Activated CD4-positive, alpha-beta T cell treated with anti-CD3 and anti-CD28 coated beads for 24 hours (primary cell): Measurements from ENCODE around the gene RBCK1.
A peak's percentile ranks its signal among the peaks of the same experiment; 100 is the strongest.
"Not testable (repeated sequence)": the region's sequence is repeated elsewhere in the genome, so short reads cannot be mapped to it uniquely, and the experiment has no call there.

Source experiments
- DNase-seq, 2 donors: peaks; one replicate each; pipeline ENCODE4 v3.0.0-alpha.2; 2020; ENCODE audit warnings: low read depth in 2 of 2

Gene RBCK1

GRCh38 chr20:472889-473292 lies 64.8 kb downstream of the RBCK1 start:
- DNase-seq = no peak

GRCh38 chr20:474581-474980 lies 66.5 kb downstream of the RBCK1 start:
- DNase-seq = no peak

GRCh38 chr20:475463-476357 lies 67.6 kb downstream of the RBCK1 start:
- no peak for DNase-seq

- DNase-seq = not testable (repeated sequence)
These were observed 68.6 kb downstream of the RBCK1 start for GRCh38 chr20:476561-477249.

GRCh38 chr20:478010-478948 lies 70.2 kb downstream of the RBCK1 start:
- no peak for DNase-seq

DNA sequence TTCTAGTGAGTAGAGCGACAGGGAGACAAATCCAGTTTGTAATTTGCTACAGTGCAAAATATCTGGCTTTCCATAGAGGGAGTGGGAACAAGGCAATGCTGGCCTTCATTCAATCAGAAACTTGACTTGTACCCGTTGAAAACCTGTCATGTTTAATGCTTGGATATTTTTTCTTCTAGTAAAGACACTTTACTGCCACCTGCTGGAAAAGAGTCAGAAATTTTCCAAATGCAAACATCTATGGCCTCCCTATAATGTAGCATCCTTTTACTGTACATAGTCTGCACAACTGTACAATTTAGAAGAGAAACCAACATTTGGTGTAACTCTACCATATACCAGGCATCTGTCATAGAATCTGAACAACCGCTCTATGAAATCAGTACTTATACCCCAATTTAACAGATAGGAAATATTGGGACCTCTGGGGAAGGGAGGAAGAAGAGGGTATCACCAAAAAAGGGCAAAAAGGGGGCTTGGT lies 70.9 kb downstream of the RBCK1 start:
- peak in 1 of 2 donors; percentile 23 for DNase-seq

- DNase-seq = no peak
These were observed 71.4 kb downstream of the RBCK1 start for GRCh38 chr20:479487-479886.

- DNase-seq = no peak
These were observed 71.9 kb downstream of the RBCK1 start for GRCh38 chr20:480044-480443.

GRCh38 chr20:481167-481566 lies 73.1 kb downstream of the RBCK1 start:
- no peak for DNase-seq
